OCI-LY3 (cell line): ENCODE measurements around the gene PCDHA8.

Experiments
- H2AFZ ChIP-seq: fragments of 200-600, 300-600 bp; shearing (Covaris generic); 2 replicates; pipeline ENCODE4 v1.6.0; 2014; ENCODE audit warnings: antibody characterized with exemption, low read depth, low read length
- H3K27ac ChIP-seq: fragments of 200-600, 300-600 bp; sonication (generic); 2 replicates; pipeline ENCODE4 v1.5.1; 2014; ENCODE audit warnings: mild to moderate bottlenecking, low read length, moderate library complexity, mixed read lengths
- H3K27me3 ChIP-seq: fragments of 200-600, 300-600 bp; sonication (generic); 2 replicates; pipeline ENCODE4 v1.6.1; 2014; ENCODE audit warnings: low read depth, low read length, mixed read lengths
- H3K36me3 ChIP-seq: fragments of 200-600, 300-600 bp; sonication (generic); replicated peaks from 2 replicates; pipeline ENCODE3; 2014; ENCODE audit warnings: low read depth, low read length, mixed read lengths
- H3K4me1 ChIP-seq: fragments of 300-600, 200-600 bp; sonication (generic); 2 replicates; pipeline ENCODE4 v1.6.1; 2014; ENCODE audit warnings: low read length, mixed read lengths
- H3K4me2 ChIP-seq: fragments of 200-600, 300-600 bp; sonication (generic); 2 replicates; pipeline ENCODE4 v1.6.1; 2014; ENCODE audit warnings: low read length, mixed read lengths
- H3K4me3 ChIP-seq: fragments of 300-600, 200-600 bp; sonication (generic); 2 replicates; pipeline ENCODE4 v1.5.1; 2014; ENCODE audit warnings: antibody characterized with exemption, mild to moderate bottlenecking, low read length, moderate library complexity
- H3K79me2 ChIP-seq: fragments of 300-600, 200-600 bp; shearing (Covaris generic); 2 replicates; pipeline ENCODE4 v1.6.1; 2014; ENCODE audit warnings: mild to moderate bottlenecking, low read length, mixed read lengths
- H3K9ac ChIP-seq: fragments of 300-600, 200-600 bp; shearing (Covaris generic); 2 replicates; pipeline ENCODE4 v1.6.0; 2014; ENCODE audit warnings: mild to moderate bottlenecking, low read length, moderate library complexity
- H3K9me3 ChIP-seq: fragments of 200-600, 300-600 bp; shearing (Covaris generic); 2 replicates; pipeline ENCODE4 v1.6.1; 2014; ENCODE audit warnings: low read length, mixed read lengths; ENCODE audit not compliant: insufficient read depth
- H4K20me1 ChIP-seq: fragments of 200-600, 300-600 bp; sonication (generic); 2 replicates; pipeline ENCODE4 v1.6.1; 2016; ENCODE audit warnings: low read length, mixed read lengths; ENCODE audit not compliant: insufficient read depth
- EZH2phosphoT487 ChIP-seq: fragments of 200-600 bp; shearing (Covaris generic); IDR thresholded peaks from 2 replicates; pipeline ENCODE4 v1.6.1; 2018; ENCODE audit warnings: antibody characterized with exemption, mixed run types, low read depth
- TF ChIP-seq, protein P1 (sequence below): fragments of 200-600, 300-600 bp; sonication (generic); IDR thresholded peaks from 2 replicates; pipeline ENCODE4 v1.5.1; 2014; ENCODE audit warnings: antibody characterized with exemption, low read length, low read depth

The PCDHA8 gene

DNA sequence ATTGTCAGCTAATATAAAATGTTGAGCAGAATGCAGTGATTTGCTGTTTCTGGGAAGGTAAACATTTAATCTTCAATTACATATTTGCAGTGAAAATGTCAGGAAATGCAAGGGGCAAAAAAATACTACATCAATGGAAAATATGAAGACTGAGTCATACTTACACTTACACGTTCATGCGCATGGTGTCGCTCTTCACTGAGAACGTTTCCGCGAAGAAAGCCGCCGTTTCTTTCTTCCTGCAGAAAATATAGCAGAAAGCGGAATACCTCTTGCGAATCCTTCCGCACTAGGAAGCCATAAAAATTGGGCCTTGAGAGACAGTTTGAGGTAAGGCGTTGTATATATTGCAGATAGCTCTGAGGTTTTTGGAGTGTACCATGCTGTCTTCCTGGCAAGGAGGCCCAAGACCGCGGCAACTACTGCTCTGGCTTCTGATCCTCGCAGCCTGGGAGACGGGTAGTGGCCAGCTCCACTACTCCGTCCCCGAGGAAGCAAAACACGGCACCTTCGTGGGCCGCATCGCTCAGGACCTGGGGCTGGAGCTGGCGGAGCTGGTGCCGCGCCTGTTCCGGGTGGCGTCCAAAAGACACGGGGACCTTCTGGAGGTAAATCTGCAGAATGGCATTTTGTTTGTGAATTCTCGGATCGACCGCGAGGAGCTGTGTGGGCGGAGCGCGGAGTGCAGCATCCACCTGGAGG is 41.1 kb downstream of the PCDHA8 start, which contains the start of gene PCDHA13:
PCDHA13 (plus strand) TSS at position 236 of the 702 bp plus-strand sequence; CDS start at position 381, 145 bp downstream.
- Histone ChIP-seq H3K36me3 (no peaks in the 10 kb centered on the region), H3K79me2 (no peaks in the 10 kb centered on the region), H2AFZ (no peak within 1 kb of the TSS), H4K20me1 (no peaks in the 10 kb centered on the region), H3K27ac (no peak within 1 kb of the TSS), H3K4me3 (no peak within 1 kb of the TSS), H3K9ac (no peak within 1 kb of the TSS), H3K4me2 (no peak within 1 kb of the TSS), H3K9me3 (no peaks in the 10 kb centered on the region), H3K4me1 (no peaks in the 10 kb centered on the region), H3K27me3 (no peaks in the 10 kb centered on the region)
- TF ChIP-seq, protein P1, sequence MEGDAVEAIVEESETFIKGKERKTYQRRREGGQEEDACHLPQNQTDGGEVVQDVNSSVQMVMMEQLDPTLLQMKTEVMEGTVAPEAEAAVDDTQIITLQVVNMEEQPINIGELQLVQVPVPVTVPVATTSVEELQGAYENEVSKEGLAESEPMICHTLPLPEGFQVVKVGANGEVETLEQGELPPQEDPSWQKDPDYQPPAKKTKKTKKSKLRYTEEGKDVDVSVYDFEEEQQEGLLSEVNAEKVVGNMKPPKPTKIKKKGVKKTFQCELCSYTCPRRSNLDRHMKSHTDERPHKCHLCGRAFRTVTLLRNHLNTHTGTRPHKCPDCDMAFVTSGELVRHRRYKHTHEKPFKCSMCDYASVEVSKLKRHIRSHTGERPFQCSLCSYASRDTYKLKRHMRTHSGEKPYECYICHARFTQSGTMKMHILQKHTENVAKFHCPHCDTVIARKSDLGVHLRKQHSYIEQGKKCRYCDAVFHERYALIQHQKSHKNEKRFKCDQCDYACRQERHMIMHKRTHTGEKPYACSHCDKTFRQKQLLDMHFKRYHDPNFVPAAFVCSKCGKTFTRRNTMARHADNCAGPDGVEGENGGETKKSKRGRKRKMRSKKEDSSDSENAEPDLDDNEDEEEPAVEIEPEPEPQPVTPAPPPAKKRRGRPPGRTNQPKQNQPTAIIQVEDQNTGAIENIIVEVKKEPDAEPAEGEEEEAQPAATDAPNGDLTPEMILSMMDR: no peak
- TF ChIP-seq EZH2phosphoT487: no peak

DNA sequence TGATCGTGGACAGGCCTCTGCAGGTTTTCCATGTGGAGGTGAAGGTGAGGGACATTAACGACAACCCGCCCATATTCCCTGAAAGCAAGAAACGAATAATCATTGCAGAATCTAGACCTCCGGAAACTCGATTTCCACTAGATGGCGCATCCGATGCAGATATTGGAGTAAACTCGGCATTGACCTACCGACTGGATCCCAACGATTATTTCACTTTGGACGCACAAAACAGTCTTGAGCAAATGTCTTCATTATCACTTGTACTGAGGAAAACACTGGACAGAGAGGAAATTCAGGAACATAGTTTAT is 41.6 kb downstream of the PCDHA8 start:
- Histone ChIP-seq H3K9me3 (no peaks in the 10 kb centered on the region), H4K20me1 (no peaks in the 10 kb centered on the region), H3K9ac (no peak overlapping the region), H2AFZ (no peak overlapping the region), H3K27me3 (no peaks in the 10 kb centered on the region), H3K4me1 (no peaks in the 10 kb centered on the region), H3K79me2 (no peaks in the 10 kb centered on the region), H3K4me3 (no peak overlapping the region), H3K27ac (no peak overlapping the region), H3K36me3 (no peaks in the 10 kb centered on the region), H3K4me2 (no peak overlapping the region)
- TF ChIP-seq EZH2phosphoT487: no peak
- TF ChIP-seq, protein P1: no peak

DNA sequence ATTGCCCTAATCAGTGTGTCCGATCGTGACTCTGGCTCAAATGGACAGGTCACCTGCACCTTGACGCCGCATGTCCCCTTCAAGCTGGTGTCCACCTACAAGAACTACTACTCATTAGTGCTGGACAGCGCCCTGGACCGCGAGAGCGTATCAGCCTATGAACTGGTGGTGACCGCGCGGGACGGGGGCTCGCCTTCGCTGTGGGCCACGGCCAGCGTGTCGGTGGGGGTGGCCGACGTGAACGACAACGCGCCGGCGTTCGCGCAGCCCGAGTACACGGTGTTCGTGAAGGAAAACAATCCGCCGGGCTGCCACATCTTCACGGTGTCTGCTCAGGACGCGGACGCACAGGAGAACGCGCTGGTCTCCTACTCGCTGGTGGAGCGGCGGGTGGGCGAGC is 42.4 kb downstream of the PCDHA8 start:
- no peak overlapping the region for H3K27ac ChIP-seq

DNA sequence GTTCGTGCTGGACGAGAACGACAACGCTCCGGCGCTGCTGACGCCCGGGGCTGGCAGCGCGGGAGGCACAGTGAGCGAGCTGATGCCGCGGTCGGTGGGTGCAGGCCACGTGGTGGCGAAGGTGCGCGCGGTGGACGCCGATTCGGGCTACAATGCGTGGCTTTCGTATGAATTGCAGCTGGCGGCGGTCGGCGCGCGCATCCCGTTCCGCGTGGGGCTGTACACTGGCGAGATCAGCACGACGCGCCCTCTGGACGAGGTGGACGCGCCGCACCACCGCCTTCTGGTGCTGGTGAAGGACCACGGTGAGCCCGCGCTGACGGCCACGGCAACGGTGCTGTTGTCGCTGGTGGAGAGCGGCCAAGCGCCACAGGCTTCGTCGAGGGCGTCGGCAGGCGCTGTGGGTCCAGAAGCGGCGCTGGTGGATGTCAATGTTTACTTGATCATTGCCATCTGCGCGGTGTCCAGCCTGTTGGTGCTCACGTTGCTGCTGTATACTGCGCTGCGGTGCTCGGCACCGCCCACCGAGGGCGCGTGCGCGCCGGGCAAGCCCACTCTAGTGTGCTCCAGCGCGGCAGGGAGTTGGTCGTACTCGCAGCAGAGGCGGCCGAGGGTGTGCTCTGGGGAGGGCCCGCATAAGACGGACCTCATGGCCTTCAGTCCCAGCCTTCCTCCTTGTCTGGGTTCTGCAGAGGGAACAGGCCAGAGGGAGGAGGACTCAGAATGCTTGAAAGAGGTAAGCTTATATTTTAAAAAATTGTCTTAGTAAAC is 43.1 kb downstream of the PCDHA8 start:
- H4K20me1 ChIP-seq: no peaks in the 10 kb centered on the region
- no peak overlapping the region for H3K27ac ChIP-seq
- H3K79me2 ChIP-seq: no peaks in the 10 kb centered on the region
- H3K9me3 ChIP-seq: no peaks in the 10 kb centered on the region
- H3K4me2 ChIP-seq: no peak overlapping the region
- H3K36me3 ChIP-seq: no peaks in the 10 kb centered on the region
- no peak overlapping the region for H2AFZ ChIP-seq
- no peaks in the 10 kb centered on the region for H3K4me1 ChIP-seq
- H3K4me3 ChIP-seq: no peak overlapping the region
- no peaks in the 10 kb centered on the region for H3K27me3 ChIP-seq
- H3K9ac ChIP-seq: no peak overlapping the region
- no peak for TF ChIP-seq EZH2phosphoT487
- TF ChIP-seq, protein P1: no peak

More for the DNA sequence above, 42.4 kb downstream of the PCDHA8 start:
- Histone ChIP-seq H3K9ac (no peak overlapping the region), H3K36me3 (no peaks in the 10 kb centered on the region), H3K4me3 (no peak overlapping the region), H3K9me3 (no peaks in the 10 kb centered on the region), H3K4me2 (no peak overlapping the region), H3K79me2 (no peaks in the 10 kb centered on the region), H3K27me3 (no peaks in the 10 kb centered on the region), H2AFZ (no peak overlapping the region), H4K20me1 (no peaks in the 10 kb centered on the region), H3K4me1 (no peaks in the 10 kb centered on the region)
- TF ChIP-seq, protein P1: no peak
- no peak for TF ChIP-seq EZH2phosphoT487
